GM23338 (cell line): Measurements from ENCODE around the gene NPC1L1. TPM values are rescaled to one million over a fixed set of nuclear protein-coding genes. Genes with fewer than 3 reads are reported as not detected.

Source experiments
- ATAC-seq: fragments of 200-7000 bp; cut with Tn5 transposase; 3 replicates; pipeline ENCODE4 v1.9.1; 2020
- DNase-seq: peaks from one replicate; pipeline ENCODE4 v3.0.0-alpha.2; 2015; ENCODE audit warnings: low spot score
- H2AFZ ChIP-seq: fragments of 200-600 bp; sonication (generic); 2 replicates; pipeline ENCODE4 v1.8.0; 2016; ENCODE audit warnings: antibody characterized with exemption, mild to moderate bottlenecking, moderate library complexity
- H3F3A ChIP-seq: fragments of 200-600 bp; sonication (generic); replicated peaks from 2 replicates; pipeline ENCODE4 v1.8.0; 2017; ENCODE audit warnings: antibody characterized with exemption, mixed run types, low read depth
- H3K27ac ChIP-seq: fragments of 200-600 bp; sonication (generic); 2 replicates; pipeline ENCODE4 v1.6.1; 2016; ENCODE audit warnings: low read depth
- H3K27me3 ChIP-seq: fragments of 200-600 bp; sonication (generic); 2 replicates; pipeline ENCODE4 v1.8.0; 2016; ENCODE audit warnings: mild to moderate bottlenecking, mixed run types, moderate library complexity; ENCODE audit not compliant: insufficient read depth
- H3K36me3 ChIP-seq: fragments of 200-600 bp; sonication (generic); 2 replicates; pipeline ENCODE4 v1.8.0; 2016; ENCODE audit warnings: mild to moderate bottlenecking; ENCODE audit not compliant: insufficient read depth
- H3K4me1 ChIP-seq: fragments of 200-600 bp; sonication (generic); 2 replicates; pipeline ENCODE4 v1.8.0; 2016; ENCODE audit warnings: mild to moderate bottlenecking, moderate library complexity; ENCODE audit not compliant: insufficient read depth
- H3K4me2 ChIP-seq: fragments of 200-600 bp; sonication (generic); 2 replicates; pipeline ENCODE4 v1.7.1; 2017; ENCODE audit warnings: mixed run types
- H3K4me3 ChIP-seq: fragments of 200-600 bp; sonication (generic); 2 replicates; pipeline ENCODE4 v1.6.1; 2016; ENCODE audit warnings: mixed run types
- H3K79me2 ChIP-seq: fragments of 200-600 bp; sonication (generic); replicated peaks from 2 replicates; pipeline ENCODE4 v1.8.0; 2017; ENCODE audit warnings: mild to moderate bottlenecking; ENCODE audit not compliant: insufficient read depth
- H3K9me2 ChIP-seq: fragments of 200-600 bp; sonication (generic); 2 replicates; pipeline ENCODE4 v1.8.0; 2017; ENCODE audit not compliant: insufficient read depth
- H4K20me1 ChIP-seq: fragments of 200-600 bp; sonication (generic); replicated peaks from 2 replicates; pipeline ENCODE4 v1.8.0; 2017; ENCODE audit warnings: mild to moderate bottlenecking; ENCODE audit not compliant: insufficient read depth
- H3K27ac Mint-ChIP-seq: 2 replicates; pipeline ENCODE4 v1.8.0; 2020; ENCODE audit warnings: inconsistent platforms, mild to moderate bottlenecking, moderate library complexity, mixed read lengths
- H3K27me3 Mint-ChIP-seq: 3 replicates; pipeline ENCODE4 v1.8.0; 2022; ENCODE audit warnings: low read depth, mild to moderate bottlenecking, moderate library complexity, mixed read lengths, inconsistent platforms; ENCODE audit not compliant: insufficient read depth, poor library complexity
- H3K36me3 Mint-ChIP-seq: 3 replicates; pipeline ENCODE4 v1.8.0; 2021; ENCODE audit warnings: low read depth, mild to moderate bottlenecking, inconsistent platforms, moderate library complexity, mixed read lengths
- H3K4me1 Mint-ChIP-seq: 3 replicates; pipeline ENCODE4 v1.8.0; 2020; ENCODE audit warnings: mild to moderate bottlenecking, inconsistent platforms, mixed read lengths
- H3K4me3 Mint-ChIP-seq: 3 replicates; pipeline ENCODE4 v1.8.0; 2021; ENCODE audit warnings: moderate library complexity, mild to moderate bottlenecking, inconsistent platforms, mixed read lengths
- H3K9me3 Mint-ChIP-seq: 3 replicates; pipeline ENCODE4 v1.8.0; 2020; ENCODE audit warnings: moderate library complexity, mild to moderate bottlenecking, inconsistent platforms, mixed read lengths
- CREB1 ChIP-seq: fragments of 250-450 bp; sonication (Bioruptor Pico); IDR thresholded peaks from 2 replicates; pipeline ENCODE4 v1.5.0; 2020; ENCODE audit warnings: low read depth, mild to moderate bottlenecking, moderate library complexity
- EZH2 ChIP-seq: fragments of 200-600 bp; sonication (generic); IDR thresholded peaks from one replicate; pipeline ENCODE4 v1.8.0; 2017; ENCODE audit warnings: antibody characterized with exemption, mild to moderate bottlenecking, low read depth; ENCODE audit not compliant: unreplicated experiment
- EZH2phosphoT487 ChIP-seq: fragments of 200-600 bp; sonication (generic); IDR thresholded peaks from one replicate; pipeline ENCODE4 v1.8.1; 2018; ENCODE audit warnings: antibody characterized with exemption; ENCODE audit not compliant: unreplicated experiment
- JUNB ChIP-seq: IDR thresholded peaks from one replicate; pipeline ENCODE4 v1.6.1; 2016; ENCODE audit warnings: antibody characterized with exemption; ENCODE audit not compliant: unreplicated experiment
- NANOG ChIP-seq: IDR thresholded peaks from 2 replicates; pipeline ENCODE4 v1.6.1; 2016; ENCODE audit warnings: antibody characterized with exemption, borderline replicate concordance
- POLR2AphosphoS5 ChIP-seq: IDR thresholded peaks from 2 replicates; pipeline ENCODE4 v1.6.1; 2016; ENCODE audit warnings: antibody characterized with exemption, low read depth
- STAT1 ChIP-seq: IDR thresholded peaks from one replicate; pipeline ENCODE4 v1.6.1; 2016; ENCODE audit warnings: antibody characterized with exemption; ENCODE audit not compliant: unreplicated experiment
- ZNF114 ChIP-seq: fragments of 250-450 bp; sonication (Bioruptor Pico); IDR thresholded peaks from 2 replicates; pipeline ENCODE4 v1.5.0; 2020; ENCODE audit warnings: mild to moderate bottlenecking, moderate library complexity
- ZNF331 ChIP-seq: fragments of 250-450 bp; sonication (Bioruptor Pico); IDR thresholded peaks from 2 replicates; pipeline ENCODE4 v1.5.0; 2020; ENCODE audit warnings: low read depth, mild to moderate bottlenecking, moderate library complexity
- polyA plus RNA-seq: library from polyadenylated mRNA; unstranded; fragments of >200 nt; fragmentation: Nextera tagmentation; extraction: Ambion mirVana; gene quantifications from 2 replicates; pipeline ENCODE4 v1.2.1, GENCODE V29; 2016
- total RNA-seq: library from RNA; depleted of rRNA; stranded (reverse); fragments of >200 nt; shearing (Covaris generic); gene quantifications from 2 replicates; pipeline ENCODE4 v1.2.3, GENCODE V29; 2014
- TF ChIP-seq, protein P1 (sequence below): IDR thresholded peaks from one replicate; pipeline ENCODE4 v1.6.1; 2018; ENCODE audit warnings: antibody characterized with exemption; ENCODE audit not compliant: unreplicated experiment
- TF ChIP-seq, protein P2 (sequence below): fragments of 250-450 bp; sonication (Bioruptor Pico); IDR thresholded peaks from 2 replicates; pipeline ENCODE4 v1.5.0; 2020; ENCODE audit warnings: mild to moderate bottlenecking, moderate library complexity
- TF ChIP-seq, protein P3 (sequence below), 2 experiments: fragments of 200-600 bp in 1 of 2; sonication (generic) in 1 of 2; conservative IDR thresholded peaks; 2 replicates each; pipeline versions ENCODE4 v1.5.1 to v1.6.1; 2016 to 2017; ENCODE audit warnings: antibody characterized with exemption in 2 of 2, low read depth in 2 of 2, mild to moderate bottlenecking in 2 of 2, moderate library complexity in 1 of 2
- TF ChIP-seq, protein P4 (sequence below): IDR thresholded peaks from 2 replicates; pipeline ENCODE4 v1.6.1; 2016; ENCODE audit warnings: antibody characterized with exemption

NPC1L1 gene
- total and polyA plus RNA-seq, 2 experiments from 2014 or later, result 0.03 TPM; not detected in 1

DNA sequence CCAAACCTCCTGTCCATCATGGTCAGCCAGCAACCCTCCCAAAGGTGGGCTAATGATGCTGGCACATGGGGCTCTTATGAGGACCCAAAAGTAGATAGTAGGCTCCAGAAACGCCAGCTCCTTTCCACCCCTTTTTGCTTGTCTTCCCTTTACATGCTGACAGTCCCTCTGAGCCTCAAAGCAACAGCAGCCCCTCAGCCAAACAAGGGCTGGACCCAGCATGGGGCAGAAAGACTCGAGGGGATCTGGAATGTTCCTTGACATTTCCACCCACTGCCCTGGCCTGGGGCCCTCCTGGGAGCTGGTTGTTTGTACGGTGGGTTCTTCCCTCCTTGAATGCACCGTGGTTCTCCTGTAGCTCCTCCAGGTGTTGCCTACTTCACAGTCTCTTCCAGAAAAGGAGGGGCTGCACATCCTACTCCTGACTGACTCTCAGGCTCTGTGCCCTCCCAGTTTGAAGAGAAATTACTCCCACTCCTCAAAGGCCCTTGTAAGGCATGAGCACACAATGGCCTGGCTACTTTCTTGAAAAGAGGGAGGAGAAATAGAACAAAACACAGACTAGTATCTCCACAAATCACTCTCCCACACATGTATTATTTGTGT is 29.2 kb downstream of the NPC1L1 start:
- peaks cover 27% of the 10 kb centered on the region for H3K9me3 Mint-ChIP-seq
- H3K27me3 ChIP-seq, result no peaks in the 10 kb centered on the region
- H3F3A ChIP-seq, result no peaks in the 10 kb centered on the region
- no peaks in the 10 kb centered on the region for H3K79me2 ChIP-seq
- no peak overlapping the region for H3K27ac Mint-ChIP-seq
- no peaks in the 10 kb centered on the region for H3K9me2 ChIP-seq
- H4K20me1 ChIP-seq, result no peaks in the 10 kb centered on the region
- ATAC-seq, result no peak
- H3K27ac ChIP-seq, result no peak overlapping the region
- H3K36me3 Mint-ChIP-seq, result peaks cover 4% of the 10 kb centered on the region; the same call in 1 of the 3 replicates
- H3K4me2 ChIP-seq, result no peak overlapping the region
- H3K4me3 Mint-ChIP-seq, result no peak overlapping the region
- H2AFZ ChIP-seq, result no peak overlapping the region
- no peak for DNase-seq
- no peaks in the 10 kb centered on the region for H3K4me1 Mint-ChIP-seq
- peaks cover 1% of the 10 kb centered on the region for H3K27me3 Mint-ChIP-seq
- TF ChIP-seq STAT1 (no peak), ZNF114 (no peak), NANOG (no peak), EZH2phosphoT487 (no peak), ZNF331 (CRISPR knock-in tag) (no peak), EZH2 (no peak), JUNB (no peak), CREB1 (CRISPR knock-in tag) (no peak), POLR2AphosphoS5 (no peak)
- TF ChIP-seq, protein P1, sequence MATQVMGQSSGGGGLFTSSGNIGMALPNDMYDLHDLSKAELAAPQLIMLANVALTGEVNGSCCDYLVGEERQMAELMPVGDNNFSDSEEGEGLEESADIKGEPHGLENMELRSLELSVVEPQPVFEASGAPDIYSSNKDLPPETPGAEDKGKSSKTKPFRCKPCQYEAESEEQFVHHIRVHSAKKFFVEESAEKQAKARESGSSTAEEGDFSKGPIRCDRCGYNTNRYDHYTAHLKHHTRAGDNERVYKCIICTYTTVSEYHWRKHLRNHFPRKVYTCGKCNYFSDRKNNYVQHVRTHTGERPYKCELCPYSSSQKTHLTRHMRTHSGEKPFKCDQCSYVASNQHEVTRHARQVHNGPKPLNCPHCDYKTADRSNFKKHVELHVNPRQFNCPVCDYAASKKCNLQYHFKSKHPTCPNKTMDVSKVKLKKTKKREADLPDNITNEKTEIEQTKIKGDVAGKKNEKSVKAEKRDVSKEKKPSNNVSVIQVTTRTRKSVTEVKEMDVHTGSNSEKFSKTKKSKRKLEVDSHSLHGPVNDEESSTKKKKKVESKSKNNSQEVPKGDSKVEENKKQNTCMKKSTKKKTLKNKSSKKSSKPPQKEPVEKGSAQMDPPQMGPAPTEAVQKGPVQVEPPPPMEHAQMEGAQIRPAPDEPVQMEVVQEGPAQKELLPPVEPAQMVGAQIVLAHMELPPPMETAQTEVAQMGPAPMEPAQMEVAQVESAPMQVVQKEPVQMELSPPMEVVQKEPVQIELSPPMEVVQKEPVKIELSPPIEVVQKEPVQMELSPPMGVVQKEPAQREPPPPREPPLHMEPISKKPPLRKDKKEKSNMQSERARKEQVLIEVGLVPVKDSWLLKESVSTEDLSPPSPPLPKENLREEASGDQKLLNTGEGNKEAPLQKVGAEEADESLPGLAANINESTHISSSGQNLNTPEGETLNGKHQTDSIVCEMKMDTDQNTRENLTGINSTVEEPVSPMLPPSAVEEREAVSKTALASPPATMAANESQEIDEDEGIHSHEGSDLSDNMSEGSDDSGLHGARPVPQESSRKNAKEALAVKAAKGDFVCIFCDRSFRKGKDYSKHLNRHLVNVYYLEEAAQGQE, result no peak
- TF ChIP-seq, protein P2, sequence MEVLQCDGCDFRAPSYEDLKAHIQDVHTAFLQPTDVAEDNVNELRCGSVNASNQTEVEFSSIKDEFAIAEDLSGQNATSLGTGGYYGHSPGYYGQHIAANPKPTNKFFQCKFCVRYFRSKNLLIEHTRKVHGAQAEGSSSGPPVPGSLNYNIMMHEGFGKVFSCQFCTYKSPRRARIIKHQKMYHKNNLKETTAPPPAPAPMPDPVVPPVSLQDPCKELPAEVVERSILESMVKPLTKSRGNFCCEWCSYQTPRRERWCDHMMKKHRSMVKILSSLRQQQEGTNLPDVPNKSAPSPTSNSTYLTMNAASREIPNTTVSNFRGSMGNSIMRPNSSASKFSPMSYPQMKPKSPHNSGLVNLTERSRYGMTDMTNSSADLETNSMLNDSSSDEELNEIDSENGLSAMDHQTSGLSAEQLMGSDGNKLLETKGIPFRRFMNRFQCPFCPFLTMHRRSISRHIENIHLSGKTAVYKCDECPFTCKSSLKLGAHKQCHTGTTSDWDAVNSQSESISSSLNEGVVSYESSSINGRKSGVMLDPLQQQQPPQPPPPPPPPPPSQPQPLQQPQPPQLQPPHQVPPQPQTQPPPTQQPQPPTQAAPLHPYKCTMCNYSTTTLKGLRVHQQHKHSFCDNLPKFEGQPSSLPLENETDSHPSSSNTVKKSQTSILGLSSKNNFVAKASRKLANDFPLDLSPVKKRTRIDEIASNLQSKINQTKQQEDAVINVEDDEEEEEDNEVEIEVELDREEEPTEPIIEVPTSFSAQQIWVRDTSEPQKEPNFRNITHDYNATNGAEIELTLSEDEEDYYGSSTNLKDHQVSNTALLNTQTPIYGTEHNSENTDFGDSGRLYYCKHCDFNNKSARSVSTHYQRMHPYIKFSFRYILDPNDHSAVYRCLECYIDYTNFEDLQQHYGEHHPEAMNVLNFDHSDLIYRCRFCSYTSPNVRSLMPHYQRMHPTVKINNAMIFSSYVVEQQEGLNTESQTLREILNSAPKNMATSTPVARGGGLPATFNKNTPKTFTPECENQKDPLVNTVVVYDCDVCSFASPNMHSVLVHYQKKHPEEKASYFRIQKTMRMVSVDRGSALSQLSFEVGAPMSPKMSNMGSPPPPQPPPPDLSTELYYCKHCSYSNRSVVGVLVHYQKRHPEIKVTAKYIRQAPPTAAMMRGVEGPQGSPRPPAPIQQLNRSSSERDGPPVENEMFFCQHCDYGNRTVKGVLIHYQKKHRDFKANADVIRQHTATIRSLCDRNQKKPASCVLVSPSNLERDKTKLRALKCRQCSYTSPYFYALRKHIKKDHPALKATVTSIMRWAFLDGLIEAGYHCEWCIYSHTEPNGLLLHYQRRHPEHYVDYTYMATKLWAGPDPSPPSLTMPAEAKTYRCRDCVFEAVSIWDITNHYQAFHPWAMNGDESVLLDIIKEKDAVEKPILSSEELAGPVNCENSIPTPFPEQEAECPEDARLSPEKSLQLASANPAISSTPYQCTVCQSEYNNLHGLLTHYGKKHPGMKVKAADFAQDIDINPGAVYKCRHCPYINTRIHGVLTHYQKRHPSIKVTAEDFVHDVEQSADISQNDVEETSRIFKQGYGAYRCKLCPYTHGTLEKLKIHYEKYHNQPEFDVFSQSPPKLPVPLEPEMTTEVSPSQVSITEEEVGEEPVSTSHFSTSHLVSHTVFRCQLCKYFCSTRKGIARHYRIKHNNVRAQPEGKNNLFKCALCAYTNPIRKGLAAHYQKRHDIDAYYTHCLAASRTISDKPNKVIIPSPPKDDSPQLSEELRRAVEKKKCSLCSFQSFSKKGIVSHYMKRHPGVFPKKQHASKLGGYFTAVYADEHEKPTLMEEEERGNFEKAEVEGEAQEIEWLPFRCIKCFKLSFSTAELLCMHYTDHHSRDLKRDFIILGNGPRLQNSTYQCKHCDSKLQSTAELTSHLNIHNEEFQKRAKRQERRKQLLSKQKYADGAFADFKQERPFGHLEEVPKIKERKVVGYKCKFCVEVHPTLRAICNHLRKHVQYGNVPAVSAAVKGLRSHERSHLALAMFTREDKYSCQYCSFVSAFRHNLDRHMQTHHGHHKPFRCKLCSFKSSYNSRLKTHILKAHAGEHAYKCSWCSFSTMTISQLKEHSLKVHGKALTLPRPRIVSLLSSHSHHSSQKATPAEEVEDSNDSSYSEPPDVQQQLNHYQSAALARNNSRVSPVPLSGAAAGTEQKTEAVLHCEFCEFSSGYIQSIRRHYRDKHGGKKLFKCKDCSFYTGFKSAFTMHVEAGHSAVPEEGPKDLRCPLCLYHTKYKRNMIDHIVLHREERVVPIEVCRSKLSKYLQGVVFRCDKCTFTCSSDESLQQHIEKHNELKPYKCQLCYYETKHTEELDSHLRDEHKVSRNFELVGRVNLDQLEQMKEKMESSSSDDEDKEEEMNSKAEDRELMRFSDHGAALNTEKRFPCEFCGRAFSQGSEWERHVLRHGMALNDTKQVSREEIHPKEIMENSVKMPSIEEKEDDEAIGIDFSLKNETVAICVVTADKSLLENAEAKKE, result no peak
- TF ChIP-seq, protein P3, sequence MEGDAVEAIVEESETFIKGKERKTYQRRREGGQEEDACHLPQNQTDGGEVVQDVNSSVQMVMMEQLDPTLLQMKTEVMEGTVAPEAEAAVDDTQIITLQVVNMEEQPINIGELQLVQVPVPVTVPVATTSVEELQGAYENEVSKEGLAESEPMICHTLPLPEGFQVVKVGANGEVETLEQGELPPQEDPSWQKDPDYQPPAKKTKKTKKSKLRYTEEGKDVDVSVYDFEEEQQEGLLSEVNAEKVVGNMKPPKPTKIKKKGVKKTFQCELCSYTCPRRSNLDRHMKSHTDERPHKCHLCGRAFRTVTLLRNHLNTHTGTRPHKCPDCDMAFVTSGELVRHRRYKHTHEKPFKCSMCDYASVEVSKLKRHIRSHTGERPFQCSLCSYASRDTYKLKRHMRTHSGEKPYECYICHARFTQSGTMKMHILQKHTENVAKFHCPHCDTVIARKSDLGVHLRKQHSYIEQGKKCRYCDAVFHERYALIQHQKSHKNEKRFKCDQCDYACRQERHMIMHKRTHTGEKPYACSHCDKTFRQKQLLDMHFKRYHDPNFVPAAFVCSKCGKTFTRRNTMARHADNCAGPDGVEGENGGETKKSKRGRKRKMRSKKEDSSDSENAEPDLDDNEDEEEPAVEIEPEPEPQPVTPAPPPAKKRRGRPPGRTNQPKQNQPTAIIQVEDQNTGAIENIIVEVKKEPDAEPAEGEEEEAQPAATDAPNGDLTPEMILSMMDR (conservative IDR thresholded peaks at IDR 0.05; ENCODE audit: low read depth in 2 of 2), result no peak
- TF ChIP-seq, protein P4, sequence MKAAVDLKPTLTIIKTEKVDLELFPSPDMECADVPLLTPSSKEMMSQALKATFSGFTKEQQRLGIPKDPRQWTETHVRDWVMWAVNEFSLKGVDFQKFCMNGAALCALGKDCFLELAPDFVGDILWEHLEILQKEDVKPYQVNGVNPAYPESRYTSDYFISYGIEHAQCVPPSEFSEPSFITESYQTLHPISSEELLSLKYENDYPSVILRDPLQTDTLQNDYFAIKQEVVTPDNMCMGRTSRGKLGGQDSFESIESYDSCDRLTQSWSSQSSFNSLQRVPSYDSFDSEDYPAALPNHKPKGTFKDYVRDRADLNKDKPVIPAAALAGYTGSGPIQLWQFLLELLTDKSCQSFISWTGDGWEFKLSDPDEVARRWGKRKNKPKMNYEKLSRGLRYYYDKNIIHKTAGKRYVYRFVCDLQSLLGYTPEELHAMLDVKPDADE, result no peak
- H3K4me3 ChIP-seq, result no peak overlapping the region
- H3K4me1 ChIP-seq, result no peaks in the 10 kb centered on the region
- H3K36me3 ChIP-seq, result no peaks in the 10 kb centered on the region
